Activated CD8-positive, alpha-beta memory T cell treated with anti-CD3 and anti-CD28 coated beads for 4 hours (primary cell): Measurements from ENCODE around the gene TECPR2.

Experiments used
- DNase-seq, 2 donors: peaks; one replicate each; pipeline ENCODE4 v3.0.0-alpha.2; 2020; ENCODE audit warnings: low read depth in 2 of 2

TECPR2 gene

GRCh38 chr14:102371361-102371760, 8.6 kb downstream of the TECPR2 start:
- no peak for DNase-seq

GRCh38 chr14:102373110-102373509, 10.4 kb downstream of the TECPR2 start:
- no peak for DNase-seq

GRCh38 chr14:102374264-102374663, 11.5 kb downstream of the TECPR2 start:
- no peak for DNase-seq

GRCh38 chr14:102375119-102375518, 12.4 kb downstream of the TECPR2 start:
- no peak for DNase-seq

GRCh38 chr14:102377696-102378095, 15.0 kb downstream of the TECPR2 start:
- DNase-seq, result no peak

GRCh38 chr14:102378830-102379229, 16.1 kb downstream of the TECPR2 start:
- DNase-seq, result no peak

GRCh38 chr14:102387086-102387485, 24.3 kb downstream of the TECPR2 start:
- no peak for DNase-seq

- no peak for DNase-seq
Observed at GRCh38 chr14:102389246-102389645, 26.5 kb downstream of the TECPR2 start.

- no peak for DNase-seq
Observed at GRCh38 chr14:102390064-102390855, 27.5 kb downstream of the TECPR2 start.

- DNase-seq, result no peak
Observed at GRCh38 chr14:102392506-102392905, 29.8 kb downstream of the TECPR2 start.

GRCh38 chr14:102394717-102395375, 32.1 kb downstream of the TECPR2 start:
- no peak for DNase-seq

GRCh38 chr14:102396521-102396920, 33.8 kb downstream of the TECPR2 start:
- no peak for DNase-seq

GRCh38 chr14:102403028-102403427, 40.3 kb downstream of the TECPR2 start:
- DNase-seq, result no peak

- no peak for DNase-seq
Observed at GRCh38 chr14:102407258-102407657, 44.5 kb downstream of the TECPR2 start.

- no peak for DNase-seq
Observed at GRCh38 chr14:102408724-102409123, 46.0 kb downstream of the TECPR2 start.

- no peak for DNase-seq
Observed at GRCh38 chr14:102415671-102416070, 52.9 kb downstream of the TECPR2 start.

GRCh38 chr14:102417001-102417431, 54.3 kb downstream of the TECPR2 start:
- DNase-seq, result no peak

- DNase-seq, result no peak
Observed at GRCh38 chr14:102417646-102418045, 54.9 kb downstream of the TECPR2 start.

- no peak for DNase-seq
Observed at GRCh38 chr14:102418169-102418852, 55.6 kb downstream of the TECPR2 start.

- DNase-seq, result no peak
Observed at GRCh38 chr14:102418853-102419240, 56.1 kb downstream of the TECPR2 start.

- no peak for DNase-seq
Observed at GRCh38 chr14:102419276-102419675, 56.5 kb downstream of the TECPR2 start.

GRCh38 chr14:102419716-102420115, 57.0 kb downstream of the TECPR2 start:
- no peak for DNase-seq
